Lower lobe of right lung (tissue), 2 donors: ENCODE results near the gene RCCD1. TPM values are rescaled to one million over a fixed set of nuclear protein-coding genes. Genes with fewer than 3 reads are reported as not detected.

Source experiments
- ATAC-seq, 2 donors: fragments of 200-7000 bp; cut with Tn5 transposase; one replicate each; pipeline ENCODE4 v1.9.1; 2020 to 2022; ENCODE audit warnings: mild to moderate bottlenecking in 2 of 2, moderate library complexity in 2 of 2
- DNase-seq: peaks from one replicate; pipeline ENCODE4 v3.0.0-alpha.2; 2020
- H3K27ac ChIP-seq: fragments of 200-600 bp; one replicate; pipeline ENCODE4 v1.8.0; 2022
- H3K27me3 ChIP-seq: fragments of 200-600 bp; one replicate; pipeline ENCODE4 v1.8.0; 2022; ENCODE audit warnings: low read depth
- H3K36me3 ChIP-seq: fragments of 200-600 bp; one replicate; pipeline ENCODE4 v1.8.0; 2022; ENCODE audit warnings: mild to moderate bottlenecking
- H3K4me1 ChIP-seq: fragments of 200-600 bp; one replicate; pipeline ENCODE4 v1.8.0; 2022
- H3K4me3 ChIP-seq: fragments of 200-600 bp; one replicate; pipeline ENCODE4 v1.8.0; 2022; ENCODE audit warnings: mild to moderate bottlenecking
- H3K9me3 ChIP-seq: fragments of 200-600 bp; one replicate; pipeline ENCODE4 v1.8.0; 2022
- intact Hi-C: fragments of 100-400 bp; cut with DNase I; formaldehyde crosslinking; loops from one replicate; pipeline ENCODE4 v1.11.0; 2022
- total RNA-seq: library from RNA; stranded (reverse); fragmentation: NEBNext Ultra II Directional; extraction: Animal tissue kit (Norgen Biotek cat#: 25700); gene quantifications from one replicate; pipeline ENCODE4 v1.2.1, GENCODE V29; 2021
- TF ChIP-seq, protein P1 (sequence below): fragments of 200-600 bp; IDR thresholded peaks from one replicate; pipeline ENCODE4 v1.8.0; 2022; ENCODE audit warnings: antibody characterized with exemption, mild to moderate bottlenecking
- donor health status: DM: no; HTN: yes; CAD: no; lungs with severe emphysema.

RCCD1 gene
- total RNA-seq, 1 donor from 2014 or later = 10.3 TPM

- TF ChIP-seq, protein P1, sequence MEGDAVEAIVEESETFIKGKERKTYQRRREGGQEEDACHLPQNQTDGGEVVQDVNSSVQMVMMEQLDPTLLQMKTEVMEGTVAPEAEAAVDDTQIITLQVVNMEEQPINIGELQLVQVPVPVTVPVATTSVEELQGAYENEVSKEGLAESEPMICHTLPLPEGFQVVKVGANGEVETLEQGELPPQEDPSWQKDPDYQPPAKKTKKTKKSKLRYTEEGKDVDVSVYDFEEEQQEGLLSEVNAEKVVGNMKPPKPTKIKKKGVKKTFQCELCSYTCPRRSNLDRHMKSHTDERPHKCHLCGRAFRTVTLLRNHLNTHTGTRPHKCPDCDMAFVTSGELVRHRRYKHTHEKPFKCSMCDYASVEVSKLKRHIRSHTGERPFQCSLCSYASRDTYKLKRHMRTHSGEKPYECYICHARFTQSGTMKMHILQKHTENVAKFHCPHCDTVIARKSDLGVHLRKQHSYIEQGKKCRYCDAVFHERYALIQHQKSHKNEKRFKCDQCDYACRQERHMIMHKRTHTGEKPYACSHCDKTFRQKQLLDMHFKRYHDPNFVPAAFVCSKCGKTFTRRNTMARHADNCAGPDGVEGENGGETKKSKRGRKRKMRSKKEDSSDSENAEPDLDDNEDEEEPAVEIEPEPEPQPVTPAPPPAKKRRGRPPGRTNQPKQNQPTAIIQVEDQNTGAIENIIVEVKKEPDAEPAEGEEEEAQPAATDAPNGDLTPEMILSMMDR = no peak
- H3K4me1 ChIP-seq = no peaks in the 10 kb centered on the region
- H3K9me3 ChIP-seq = no peaks in the 10 kb centered on the region
- DNase-seq = no peak
- H3K27ac ChIP-seq = no peak overlapping the region
- H3K27me3 ChIP-seq = no peaks in the 10 kb centered on the region
- intact Hi-C loops = no loop called here
- ATAC-seq = no peak
- no peak overlapping the region for H3K4me3 ChIP-seq
- H3K36me3 ChIP-seq = peaks cover 24% of the 10 kb centered on the region
Measured at GRCh38 chr15:90968434-90968833, 13.8 kb downstream of the RCCD1 start.

GRCh38 chr15:90970274-90970673 lies 15.6 kb downstream of the RCCD1 start:
- Histone ChIP-seq H3K9me3 (no peaks in the 10 kb centered on the region), H3K4me1 (no peaks in the 10 kb centered on the region), H3K36me3 (peaks cover 16% of the 10 kb centered on the region), H3K27ac (no peak overlapping the region), H3K4me3 (no peak overlapping the region), H3K27me3 (no peaks in the 10 kb centered on the region)
- TF ChIP-seq, protein P1 = no peak
- DNase-seq = no peak
- ATAC-seq = no peak
- intact Hi-C loops = no loop called here

DNA sequence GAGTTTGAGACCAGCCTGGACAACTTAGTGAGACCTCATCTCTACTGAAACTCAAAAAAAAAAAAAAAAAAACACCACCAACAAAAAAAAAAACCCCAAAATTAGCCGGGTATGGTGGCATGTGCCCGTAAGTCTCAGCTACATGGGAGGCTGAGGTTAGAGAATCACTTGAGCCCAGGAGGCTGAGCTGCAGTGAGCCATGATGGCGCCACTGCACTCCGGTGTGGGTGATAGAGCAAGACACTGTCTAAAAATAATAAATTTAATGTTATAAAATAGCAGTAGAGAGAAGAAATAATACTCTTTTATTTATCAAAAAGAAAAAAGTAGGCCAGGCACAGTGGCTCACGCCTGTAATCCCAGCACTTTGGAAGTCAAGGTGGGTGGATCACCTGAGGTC lies 17.4 kb downstream of the RCCD1 start:
- ATAC-seq (no peak), DNase-seq (no peak)
- TF ChIP-seq, protein P1 = no peak
- no peaks in the 10 kb centered on the region for H3K27me3 ChIP-seq
- no peak overlapping the region for H3K27ac ChIP-seq
- intact Hi-C loops = no loop called here
- H3K4me3 ChIP-seq = no peak overlapping the region
- H3K9me3 ChIP-seq = no peaks in the 10 kb centered on the region
- H3K4me1 ChIP-seq = no peaks in the 10 kb centered on the region
- peaks cover 3% of the 10 kb centered on the region for H3K36me3 ChIP-seq

DNA sequence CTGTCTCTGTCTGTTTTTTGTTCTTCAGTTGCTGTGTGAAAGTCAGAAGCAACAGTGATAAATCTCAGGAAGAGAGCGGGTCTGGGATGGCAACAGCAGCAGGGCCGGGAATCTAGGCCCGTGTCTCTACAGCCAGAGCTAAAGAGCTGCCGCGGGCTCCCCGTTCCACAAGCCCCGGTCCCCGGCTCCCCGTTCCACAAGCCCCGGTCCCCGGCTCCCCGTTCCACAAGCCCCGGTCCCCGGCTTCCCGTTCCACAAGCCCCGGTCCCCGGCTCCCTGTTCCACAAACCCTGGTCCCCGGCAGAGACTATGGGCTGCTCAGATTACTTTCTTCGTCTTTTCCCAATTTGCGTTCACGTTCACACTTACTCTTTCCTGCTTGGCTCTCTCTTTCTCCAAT lies 19.5 kb downstream of the RCCD1 start:
- DNase-seq = no peak
- Histone ChIP-seq H3K4me1 (no peaks in the 10 kb centered on the region), H3K27me3 (no peaks in the 10 kb centered on the region), H3K36me3 (no peaks in the 10 kb centered on the region), H3K9me3 (no peaks in the 10 kb centered on the region), H3K4me3 (no peak overlapping the region), H3K27ac (no peak overlapping the region)
- intact Hi-C loops = no loop called here
- TF ChIP-seq, protein P1 = no peak
- no peak for ATAC-seq

DNA sequence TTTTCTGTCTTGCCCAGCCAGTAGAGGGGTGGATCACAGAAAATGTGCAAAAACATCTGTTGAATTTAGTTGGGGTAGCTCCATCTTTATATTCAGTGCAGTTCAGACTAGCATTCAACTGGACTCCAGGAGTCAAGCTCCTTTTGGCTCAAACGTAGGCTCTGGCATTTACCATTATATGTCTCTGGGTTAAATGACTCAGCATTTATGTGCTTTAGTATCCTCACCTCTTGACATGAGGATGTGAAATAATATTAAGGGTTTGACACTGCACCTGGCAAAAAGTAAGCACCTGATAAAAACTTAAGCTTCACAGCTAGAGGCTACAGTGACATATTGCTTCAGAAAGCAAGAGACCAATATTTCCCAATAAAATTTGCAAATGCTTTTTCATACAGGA lies 24.9 kb downstream of the RCCD1 start:
- Histone ChIP-seq H3K4me1 (no peaks in the 10 kb centered on the region), H3K27me3 (no peaks in the 10 kb centered on the region), H3K9me3 (no peaks in the 10 kb centered on the region), H3K27ac (no peak overlapping the region), H3K4me3 (no peak overlapping the region), H3K36me3 (peaks cover 4% of the 10 kb centered on the region)
- ATAC-seq (no peak), DNase-seq (no peak)
- intact Hi-C loops = no loop called here
- TF ChIP-seq, protein P1 = no peak

GRCh38 chr15:90981681-90982080 lies 27.0 kb downstream of the RCCD1 start:
- TF ChIP-seq, protein P1 = no peak
- no peaks in the 10 kb centered on the region for H3K9me3 ChIP-seq
- H3K27me3 ChIP-seq = no peaks in the 10 kb centered on the region
- intact Hi-C loops = no loop called here
- H3K4me3 ChIP-seq = no peak overlapping the region
- ATAC-seq = no peak
- H3K36me3 ChIP-seq = peaks cover 4% of the 10 kb centered on the region
- DNase-seq = no peak
- H3K27ac ChIP-seq = no peak overlapping the region
- H3K4me1 ChIP-seq = no peaks in the 10 kb centered on the region
